ENCODE data around the gene JAM2. TPM values are rescaled to one million over a fixed set of nuclear protein-coding genes. Genes with fewer than 3 reads are reported as not detected.
"Not testable (repeated sequence)": the region's sequence is repeated elsewhere in the genome, so short reads cannot be mapped to it uniquely, and the experiment has no call there.

JAM2 gene
- polyA plus RNA-seq, 3 donors: 0.01 TPM; not detected in 2

DNA sequence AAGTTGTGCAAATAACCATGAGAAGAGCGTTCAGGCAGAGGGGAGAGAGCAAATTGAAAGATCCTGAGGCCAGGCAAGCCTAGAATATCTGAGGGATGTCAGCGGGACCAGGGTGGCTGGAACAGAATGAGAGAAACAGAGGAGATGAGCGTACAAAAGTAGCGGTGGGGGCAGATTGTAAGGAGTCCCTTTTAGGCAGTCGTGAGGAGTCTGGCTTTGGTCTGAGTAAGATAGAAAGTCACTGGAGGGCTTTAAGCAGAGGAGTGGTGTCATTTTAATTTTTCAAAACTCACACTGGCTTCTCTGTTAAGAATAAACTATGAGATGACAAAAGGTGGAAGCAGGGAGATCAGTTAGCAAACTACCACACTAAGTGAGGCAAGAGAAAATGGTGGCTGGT is 71.5 kb downstream of the JAM2 start:
- Histone ChIP-seq H3K27me3 (ENCODE audit: control insufficient read depth in 2 of 2, insufficient read depth in 2 of 2, low read length in 2 of 2) (no peaks in the 10 kb centered on the region), H3K36me3 (replicated peaks in 1 of 2; ENCODE audit: control insufficient read depth in 1 of 2, insufficient read depth in 2 of 2, low read length in 2 of 2) (no peaks in the 10 kb centered on the region), H3K4me1 (ENCODE audit: control insufficient read depth in 1 of 2, insufficient read depth in 2 of 2, low read length in 2 of 2) (no peaks in the 10 kb centered on the region), H2AFZ (ENCODE audit: insufficient read depth, low read depth, low read length, poor library complexity, severe bottlenecking) (no peak overlapping the region), H3K4me2 (replicated peaks; ENCODE audit: extremely low read depth, low read length, poor library complexity, severe bottlenecking) (no peak overlapping the region), H3K27ac (ENCODE audit: low read depth in 1 of 2, low read length in 2 of 2) (no peak overlapping the region), H3K9me3 (replicated peaks in 1 of 2; ENCODE audit: control insufficient read depth in 1 of 2, insufficient read depth in 1 of 2, low read length in 2 of 2) (no peaks in the 10 kb centered on the region), H3K4me3 (replicated peaks in 1 of 3; ENCODE audit: low read depth in 2 of 3, low read length in 3 of 3) (no peak overlapping the region), H3K79me2 (ENCODE audit: insufficient read depth, low read length) (no peaks in the 10 kb centered on the region), H4K20me1 (ENCODE audit: insufficient read depth, low read length) (no peaks in the 10 kb centered on the region), H3K9ac (ENCODE audit: insufficient read depth, low read length, poor library complexity, severe bottlenecking) (no peak overlapping the region)
- peaks cover 0 to 3% (median 0%) of the 10 kb centered on the region in 7 donors for H3K9me3 Mint-ChIP-seq
- intact Hi-C loops (cut with micrococcal nuclease): no loop called here
- H3K27ac Mint-ChIP-seq: peak overlapping the region in 1 of 7 donors; percentile 3
- H3K27me3 Mint-ChIP-seq (ENCODE audit: low read depth in 3 of 3): no peaks in the 10 kb centered on the region
- no peak overlapping the region for H3K4me3 Mint-ChIP-seq
- no peaks in the 10 kb centered on the region for H3K4me1 Mint-ChIP-seq
- 100% methylated on average over 4 of the region's 5 CpGs for WGBS (ENCODE audit: insufficient coverage)
- H3K36me3 Mint-ChIP-seq: no peaks in the 10 kb centered on the region
- TF ChIP-seq CTCF (IDR thresholded peaks at IDR 0.05): no peak
- no peak for DNase-seq

DNA sequence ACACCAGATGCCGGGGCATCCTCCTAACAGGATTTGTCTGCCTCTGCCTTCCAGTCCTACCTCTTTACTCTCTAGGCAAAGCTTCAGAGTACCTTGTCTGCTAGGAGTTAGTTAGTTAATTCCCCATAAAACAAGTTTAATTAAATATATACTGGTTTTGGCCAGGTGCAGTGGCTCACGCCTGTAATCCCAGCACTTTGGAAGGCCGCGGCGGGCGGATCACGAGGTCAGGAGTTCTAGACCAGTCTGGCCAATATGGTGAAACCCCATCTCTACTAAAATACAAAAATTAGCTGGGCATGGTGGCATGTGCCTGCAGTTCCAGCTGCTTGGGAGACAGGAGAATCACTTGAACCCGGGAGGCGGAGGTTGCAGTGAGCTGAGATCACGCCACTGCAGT is 75.0 kb downstream of the JAM2 start:
- not testable (repeated sequence) for H3K27me3 Mint-ChIP-seq (ENCODE audit: low read depth in 3 of 3); DNase-seq
- WGBS (ENCODE audit: insufficient coverage): no CpG with 5 or more reads among the region's 10 CpGs

More for the DNA sequence above, 75.0 kb downstream of the JAM2 start:
- H3K79me2 ChIP-seq (ENCODE audit: insufficient read depth, low read length); H3K4me2 ChIP-seq (replicated peaks; ENCODE audit: extremely low read depth, low read length, poor library complexity, severe bottlenecking); H3K4me1 ChIP-seq (ENCODE audit: control insufficient read depth in 1 of 2, insufficient read depth in 2 of 2, low read length in 2 of 2); H3K27ac ChIP-seq (ENCODE audit: low read depth in 1 of 2, low read length in 2 of 2); H3K9me3 ChIP-seq (replicated peaks in 1 of 2; ENCODE audit: control insufficient read depth in 1 of 2, insufficient read depth in 1 of 2, low read length in 2 of 2); H4K20me1 ChIP-seq (ENCODE audit: insufficient read depth, low read length); H3K36me3 Mint-ChIP-seq; H3K27ac Mint-ChIP-seq; H3K4me3 Mint-ChIP-seq; intact Hi-C loops (cut with micrococcal nuclease); H3K9me3 Mint-ChIP-seq; H3K4me3 ChIP-seq (replicated peaks in 1 of 3; ENCODE audit: low read depth in 2 of 3, low read length in 3 of 3); H3K4me1 Mint-ChIP-seq; H2AFZ ChIP-seq (ENCODE audit: insufficient read depth, low read depth, low read length, poor library complexity, severe bottlenecking); H3K9ac ChIP-seq (ENCODE audit: insufficient read depth, low read length, poor library complexity, severe bottlenecking); H3K27me3 ChIP-seq (ENCODE audit: control insufficient read depth in 2 of 2, insufficient read depth in 2 of 2, low read length in 2 of 2): not testable (repeated sequence)
- peaks cover 4 to 11% of the 10 kb centered on the region in 2 donors for H3K36me3 ChIP-seq (replicated peaks in 1 of 2; ENCODE audit: control insufficient read depth in 1 of 2, insufficient read depth in 2 of 2, low read length in 2 of 2)
